ENCODE results near the gene GABRR2.

The GABRR2 gene

DNA sequence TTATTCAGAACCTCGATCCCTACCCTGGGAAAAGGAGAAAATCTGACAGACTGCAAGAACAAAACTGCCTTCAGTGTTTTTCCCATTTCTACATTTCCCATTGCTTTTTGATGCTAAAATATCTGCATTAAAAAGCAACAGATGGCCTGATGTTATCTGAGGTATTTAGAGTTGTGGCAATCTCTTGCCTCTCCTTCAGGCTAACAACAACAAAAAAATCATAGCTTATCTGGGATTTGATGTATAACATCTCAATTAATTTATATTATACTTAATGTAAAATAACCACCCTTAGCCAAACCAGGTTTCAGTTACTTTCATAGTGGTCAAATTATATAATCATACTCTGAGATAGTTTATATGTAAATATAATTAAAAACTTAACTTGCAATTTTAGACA, 15.8 kb upstream of the GABRR2 start:
- Histone ChIP-seq H3K4me2 (ENCODE audit: low read length) (no peak overlapping the region), H3K9me2 (ENCODE audit: low read depth, low read length) (no peaks in the 10 kb centered on the region), H2AFZ (ENCODE audit: low read length) (no peak overlapping the region), H4K20me1 (ENCODE audit: insufficient read depth, low read length) (no peaks in the 10 kb centered on the region), H3K36me3 (ENCODE audit: insufficient read depth, low read length) (peaks cover 95% of the 10 kb centered on the region), H3K9me3 (ENCODE audit: low read length) (no peaks in the 10 kb centered on the region), H3F3A (ENCODE audit: insufficient read depth, low read length) (no peaks in the 10 kb centered on the region; the same call in 1 of the 2 replicates), H3K4me1 (ENCODE audit: insufficient read depth, low read length, severe bottlenecking) (no peaks in the 10 kb centered on the region), H3K4me3 (ENCODE audit: low read depth, low read length, poor library complexity, severe bottlenecking) (no peak overlapping the region), H3K27ac (ENCODE audit: low read depth, low read length, poor library complexity, severe bottlenecking) (no peak overlapping the region), H3K27me3 (ENCODE audit: insufficient read depth, low read length) (no peaks in the 10 kb centered on the region), H3K79me2 (ENCODE audit: insufficient read depth, low read length) (0 out of 2 replicates have a peak, but pooled peaks cover 2% of the 10 kb centered on the region), H3K9ac (ENCODE audit: low read length) (no peak overlapping the region)
- TF ChIP-seq EZH2 (IDR thresholded peaks at IDR 0.05; ENCODE audit: borderline replicate concordance, low read length), result no peak
- TF ChIP-seq, protein P1, sequence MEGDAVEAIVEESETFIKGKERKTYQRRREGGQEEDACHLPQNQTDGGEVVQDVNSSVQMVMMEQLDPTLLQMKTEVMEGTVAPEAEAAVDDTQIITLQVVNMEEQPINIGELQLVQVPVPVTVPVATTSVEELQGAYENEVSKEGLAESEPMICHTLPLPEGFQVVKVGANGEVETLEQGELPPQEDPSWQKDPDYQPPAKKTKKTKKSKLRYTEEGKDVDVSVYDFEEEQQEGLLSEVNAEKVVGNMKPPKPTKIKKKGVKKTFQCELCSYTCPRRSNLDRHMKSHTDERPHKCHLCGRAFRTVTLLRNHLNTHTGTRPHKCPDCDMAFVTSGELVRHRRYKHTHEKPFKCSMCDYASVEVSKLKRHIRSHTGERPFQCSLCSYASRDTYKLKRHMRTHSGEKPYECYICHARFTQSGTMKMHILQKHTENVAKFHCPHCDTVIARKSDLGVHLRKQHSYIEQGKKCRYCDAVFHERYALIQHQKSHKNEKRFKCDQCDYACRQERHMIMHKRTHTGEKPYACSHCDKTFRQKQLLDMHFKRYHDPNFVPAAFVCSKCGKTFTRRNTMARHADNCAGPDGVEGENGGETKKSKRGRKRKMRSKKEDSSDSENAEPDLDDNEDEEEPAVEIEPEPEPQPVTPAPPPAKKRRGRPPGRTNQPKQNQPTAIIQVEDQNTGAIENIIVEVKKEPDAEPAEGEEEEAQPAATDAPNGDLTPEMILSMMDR (IDR thresholded peaks at IDR 0.05; ENCODE audit: low read length), result no peak

DNA sequence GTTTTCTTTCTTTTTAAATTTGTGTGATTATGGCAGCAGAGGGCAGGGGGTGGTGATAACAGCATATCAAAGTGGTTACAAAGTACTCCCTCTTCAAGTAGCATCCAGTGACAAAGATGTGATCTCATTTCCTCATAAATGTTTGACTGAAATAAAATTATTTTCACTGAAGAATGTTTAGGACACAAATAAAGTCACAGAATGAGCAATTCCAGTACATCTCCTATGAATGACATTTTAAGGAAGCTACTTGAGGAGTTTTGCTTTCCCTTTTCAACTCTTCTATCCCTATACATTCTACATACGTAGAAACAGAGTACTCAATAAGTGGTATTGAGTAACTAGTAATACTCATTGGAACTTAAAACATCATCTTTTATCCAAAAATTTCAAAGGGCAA, 13.9 kb upstream of the GABRR2 start:
- Histone ChIP-seq H3K4me3 (ENCODE audit: low read depth, low read length, poor library complexity, severe bottlenecking) (no peak overlapping the region), H3K4me1 (ENCODE audit: insufficient read depth, low read length, severe bottlenecking) (no peaks in the 10 kb centered on the region), H4K20me1 (ENCODE audit: insufficient read depth, low read length) (no peaks in the 10 kb centered on the region), H3K36me3 (ENCODE audit: insufficient read depth, low read length) (peaks cover 82% of the 10 kb centered on the region), H3K79me2 (ENCODE audit: insufficient read depth, low read length) (no peaks in the 10 kb centered on the region), H3K9ac (ENCODE audit: low read length) (no peak overlapping the region), H2AFZ (ENCODE audit: low read length) (no peak overlapping the region), H3K9me3 (ENCODE audit: low read length) (no peaks in the 10 kb centered on the region), H3K9me2 (ENCODE audit: low read depth, low read length) (no peaks in the 10 kb centered on the region), H3F3A (ENCODE audit: insufficient read depth, low read length) (no peaks in the 10 kb centered on the region; the same call in 1 of the 2 replicates), H3K4me2 (ENCODE audit: low read length) (no peak overlapping the region), H3K27ac (ENCODE audit: low read depth, low read length, poor library complexity, severe bottlenecking) (no peak overlapping the region), H3K27me3 (ENCODE audit: insufficient read depth, low read length) (no peaks in the 10 kb centered on the region)
- no peak for TF ChIP-seq EZH2 (IDR thresholded peaks at IDR 0.05; ENCODE audit: borderline replicate concordance, low read length)
- TF ChIP-seq, protein P1 (IDR thresholded peaks at IDR 0.05; ENCODE audit: low read length), result no peak

DNA sequence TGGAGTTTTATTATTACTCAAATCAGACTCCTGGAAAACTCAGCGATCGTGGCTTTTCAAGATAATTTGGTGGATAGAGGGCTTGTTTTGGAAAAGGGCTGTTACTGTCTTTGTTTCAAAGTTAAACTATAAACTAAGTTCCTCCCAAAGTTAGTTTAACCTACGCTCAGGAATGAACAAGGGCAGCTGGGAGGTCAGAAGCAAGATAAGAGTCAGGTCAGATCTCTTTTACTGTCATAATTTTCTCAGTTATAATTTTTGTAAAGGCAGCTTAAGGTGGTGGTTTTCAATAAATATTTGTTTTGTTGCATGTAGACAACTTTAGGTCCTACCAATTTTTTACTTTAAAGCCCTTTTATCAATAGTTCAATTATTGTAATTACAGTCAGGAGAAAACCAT, 9.2 kb upstream of the GABRR2 start:
- TF ChIP-seq EZH2 (IDR thresholded peaks at IDR 0.05; ENCODE audit: borderline replicate concordance, low read length), result no peak
- TF ChIP-seq, protein P1 (IDR thresholded peaks at IDR 0.05; ENCODE audit: low read length), result no peak
- Histone ChIP-seq H3K9ac (ENCODE audit: low read length) (no peak overlapping the region), H3K79me2 (ENCODE audit: insufficient read depth, low read length) (no peaks in the 10 kb centered on the region), H3F3A (ENCODE audit: insufficient read depth, low read length) (no peaks in the 10 kb centered on the region), H3K27me3 (ENCODE audit: insufficient read depth, low read length) (no peaks in the 10 kb centered on the region), H3K36me3 (ENCODE audit: insufficient read depth, low read length) (peaks cover 40% of the 10 kb centered on the region), H3K9me3 (ENCODE audit: low read length) (no peaks in the 10 kb centered on the region), H3K4me2 (ENCODE audit: low read length) (no peak overlapping the region), H4K20me1 (ENCODE audit: insufficient read depth, low read length) (no peaks in the 10 kb centered on the region), H3K4me1 (ENCODE audit: insufficient read depth, low read length, severe bottlenecking) (peaks cover 6% of the 10 kb centered on the region), H3K9me2 (ENCODE audit: low read depth, low read length) (no peaks in the 10 kb centered on the region), H2AFZ (ENCODE audit: low read length) (no peak overlapping the region), H3K4me3 (ENCODE audit: low read depth, low read length, poor library complexity, severe bottlenecking) (no peak overlapping the region), H3K27ac (ENCODE audit: low read depth, low read length, poor library complexity, severe bottlenecking) (no peak overlapping the region)

All from OCI-LY1 (cell line).